Measurements from ENCODE around the gene KCNH2. TPM values are rescaled to one million over a fixed set of nuclear protein-coding genes. Genes with fewer than 3 reads are reported as not detected.
"Not testable (repeated sequence)": the region's sequence is repeated elsewhere in the genome, so short reads cannot be mapped to it uniquely, and the experiment has no call there.

Gene KCNH2, protein sequence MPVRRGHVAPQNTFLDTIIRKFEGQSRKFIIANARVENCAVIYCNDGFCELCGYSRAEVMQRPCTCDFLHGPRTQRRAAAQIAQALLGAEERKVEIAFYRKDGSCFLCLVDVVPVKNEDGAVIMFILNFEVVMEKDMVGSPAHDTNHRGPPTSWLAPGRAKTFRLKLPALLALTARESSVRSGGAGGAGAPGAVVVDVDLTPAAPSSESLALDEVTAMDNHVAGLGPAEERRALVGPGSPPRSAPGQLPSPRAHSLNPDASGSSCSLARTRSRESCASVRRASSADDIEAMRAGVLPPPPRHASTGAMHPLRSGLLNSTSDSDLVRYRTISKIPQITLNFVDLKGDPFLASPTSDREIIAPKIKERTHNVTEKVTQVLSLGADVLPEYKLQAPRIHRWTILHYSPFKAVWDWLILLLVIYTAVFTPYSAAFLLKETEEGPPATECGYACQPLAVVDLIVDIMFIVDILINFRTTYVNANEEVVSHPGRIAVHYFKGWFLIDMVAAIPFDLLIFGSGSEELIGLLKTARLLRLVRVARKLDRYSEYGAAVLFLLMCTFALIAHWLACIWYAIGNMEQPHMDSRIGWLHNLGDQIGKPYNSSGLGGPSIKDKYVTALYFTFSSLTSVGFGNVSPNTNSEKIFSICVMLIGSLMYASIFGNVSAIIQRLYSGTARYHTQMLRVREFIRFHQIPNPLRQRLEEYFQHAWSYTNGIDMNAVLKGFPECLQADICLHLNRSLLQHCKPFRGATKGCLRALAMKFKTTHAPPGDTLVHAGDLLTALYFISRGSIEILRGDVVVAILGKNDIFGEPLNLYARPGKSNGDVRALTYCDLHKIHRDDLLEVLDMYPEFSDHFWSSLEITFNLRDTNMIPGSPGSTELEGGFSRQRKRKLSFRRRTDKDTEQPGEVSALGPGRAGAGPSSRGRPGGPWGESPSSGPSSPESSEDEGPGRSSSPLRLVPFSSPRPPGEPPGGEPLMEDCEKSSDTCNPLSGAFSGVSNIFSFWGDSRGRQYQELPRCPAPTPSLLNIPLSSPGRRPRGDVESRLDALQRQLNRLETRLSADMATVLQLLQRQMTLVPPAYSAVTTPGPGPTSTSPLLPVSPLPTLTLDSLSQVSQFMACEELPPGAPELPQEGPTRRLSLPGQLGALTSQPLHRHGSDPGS
- 0.09 TPM for polyA plus RNA-seq (2012; ENCODE audit: low read depth, missing spikeins)

- DNase-seq (ENCODE audit: insufficient read length, low spot score) (no peak), FAIRE-seq (no peak)
- TF ChIP-seq SPI1 (IDR thresholded peaks at IDR 0.05; ENCODE audit: low read depth, low read length) (no peak), PAX5 (IDR thresholded peaks at IDR 0.05; ENCODE audit: insufficient read depth, low read length, severe bottlenecking) (no peak), TAF1 (IDR thresholded peaks at IDR 0.05; ENCODE audit: low read depth, low read length) (no peak), POU2F2 (IDR thresholded peaks at IDR 0.05; ENCODE audit: low read depth, low read length) (no peak), POLR2AphosphoS5 (IDR thresholded peaks at IDR 0.05; ENCODE audit: low read depth, low read length) (no peak), POLR2A (IDR thresholded peaks at IDR 0.05; ENCODE audit: low read depth, low read length) (no peak)
Observed at GRCh38 chr7:150978126-150978789, at the start of gene KCNH2. TSS of gene KCNH2 (minus strand) at chr7:150978321. CDS start at chr7:150977913, 408 bp downstream.

GRCh38 chr7:151027728-151028130 is 49.6 kb upstream of the KCNH2 start:
- FAIRE-seq; DNase-seq (ENCODE audit: insufficient read length, low spot score): not testable (repeated sequence)

- not testable (repeated sequence) for DNase-seq (ENCODE audit: insufficient read length, low spot score); FAIRE-seq
Observed at GRCh38 chr7:151026771-151027727, 48.9 kb upstream of the KCNH2 start.

DNA sequence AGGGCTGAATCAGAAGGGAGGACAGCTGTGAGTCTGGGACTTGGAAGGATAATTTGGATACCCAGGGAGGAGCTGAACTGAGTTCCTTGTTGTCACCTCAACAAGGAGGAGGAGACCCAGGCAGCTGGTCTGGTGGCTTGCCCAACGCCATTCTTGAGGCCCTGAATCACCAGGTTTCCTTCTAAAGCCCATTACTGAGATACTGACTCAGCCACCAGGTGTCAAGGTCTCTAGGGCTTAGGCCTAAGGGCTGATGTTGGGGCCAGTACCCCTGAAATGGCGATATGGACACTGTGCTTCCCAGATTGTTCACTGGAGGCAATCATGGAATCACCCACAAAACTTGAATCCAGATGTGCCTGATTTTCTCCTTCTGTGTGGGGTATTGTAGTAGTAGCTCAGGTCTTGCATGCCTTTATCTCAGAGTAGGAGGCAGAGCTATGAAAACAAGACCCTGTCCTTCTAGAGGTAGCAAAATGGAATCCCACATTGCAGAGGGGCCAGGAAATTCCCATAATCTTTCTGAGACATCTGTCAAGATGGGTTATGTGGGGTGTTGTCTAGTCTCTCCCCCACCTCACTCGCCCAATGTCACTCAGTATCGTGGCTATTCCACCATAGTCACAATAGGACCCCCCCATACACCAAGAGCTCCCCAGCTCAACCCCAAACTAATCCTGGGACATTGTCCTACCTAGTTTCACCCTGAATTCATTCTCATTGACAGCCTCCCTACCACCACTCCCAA is 48.0 kb upstream of the KCNH2 start:
- FAIRE-seq = no peak
- DNase-seq (ENCODE audit: insufficient read length, low spot score) = no peak
- TF ChIP-seq POLR2A (IDR thresholded peaks at IDR 0.05; ENCODE audit: low read depth, low read length) (no peak), POLR2AphosphoS5 (IDR thresholded peaks at IDR 0.05; ENCODE audit: low read depth, low read length) (no peak), SPI1 (IDR thresholded peaks at IDR 0.05; ENCODE audit: low read depth, low read length) (no peak), POU2F2 (IDR thresholded peaks at IDR 0.05; ENCODE audit: low read depth, low read length) (no peak), PAX5 (IDR thresholded peaks at IDR 0.05; ENCODE audit: insufficient read depth, low read length, severe bottlenecking) (no peak), TAF1 (IDR thresholded peaks at IDR 0.05; ENCODE audit: low read depth, low read length) (no peak)

- TF ChIP-seq POLR2AphosphoS5 (IDR thresholded peaks at IDR 0.05; ENCODE audit: low read depth, low read length) = no peak
- TF ChIP-seq PAX5 (IDR thresholded peaks at IDR 0.05; ENCODE audit: insufficient read depth, low read length, severe bottlenecking) = no peak
- TF ChIP-seq SPI1 (IDR thresholded peaks at IDR 0.05; ENCODE audit: low read depth, low read length) = no peak
- TF ChIP-seq POU2F2 (IDR thresholded peaks at IDR 0.05; ENCODE audit: low read depth, low read length) = no peak
- no peak for TF ChIP-seq TAF1 (IDR thresholded peaks at IDR 0.05; ENCODE audit: low read depth, low read length)
- TF ChIP-seq POLR2A (IDR thresholded peaks at IDR 0.05; ENCODE audit: low read depth, low read length) = no peak
- FAIRE-seq (no peak), DNase-seq (ENCODE audit: insufficient read length, low spot score) (no peak)
Observed at GRCh38 chr7:151024435-151025056, 46.4 kb upstream of the KCNH2 start, which contains the start of gene ATG9B. TSS of gene ATG9B (minus strand) at chr7:151024494. CDS start at chr7:151024423, 71 bp downstream.

DNA sequence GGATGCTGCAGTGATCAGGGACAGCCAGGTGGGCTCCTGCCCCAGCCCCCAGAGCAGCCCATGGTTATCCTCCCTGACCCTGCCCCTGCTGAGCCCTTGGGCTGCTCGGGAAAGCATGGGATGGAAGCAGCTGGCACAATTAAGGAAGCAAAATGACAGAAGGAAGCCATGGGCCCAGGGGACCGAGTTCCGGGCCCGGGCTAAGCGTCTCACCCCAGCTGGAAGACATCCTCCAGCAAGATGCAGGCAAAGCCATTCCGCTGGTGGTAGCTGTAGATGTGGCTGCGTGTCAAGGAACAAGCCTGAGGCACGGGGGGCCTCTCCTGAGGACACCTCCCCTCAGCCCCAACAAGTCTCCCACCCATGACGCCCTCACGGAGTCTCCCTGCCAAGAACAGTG is 45.1 kb upstream of the KCNH2 start:
- FAIRE-seq (no peak), DNase-seq (ENCODE audit: insufficient read length, low spot score) (no peak)
- TF ChIP-seq POLR2AphosphoS5 (IDR thresholded peaks at IDR 0.05; ENCODE audit: low read depth, low read length) = no peak
- TF ChIP-seq POLR2A (IDR thresholded peaks at IDR 0.05; ENCODE audit: low read depth, low read length) = no peak
- TF ChIP-seq PAX5 (IDR thresholded peaks at IDR 0.05; ENCODE audit: insufficient read depth, low read length, severe bottlenecking) = no peak
- TF ChIP-seq TAF1 (IDR thresholded peaks at IDR 0.05; ENCODE audit: low read depth, low read length) = no peak
- TF ChIP-seq SPI1 (IDR thresholded peaks at IDR 0.05; ENCODE audit: low read depth, low read length) = no peak
- no peak for TF ChIP-seq POU2F2 (IDR thresholded peaks at IDR 0.05; ENCODE audit: low read depth, low read length)

DNA sequence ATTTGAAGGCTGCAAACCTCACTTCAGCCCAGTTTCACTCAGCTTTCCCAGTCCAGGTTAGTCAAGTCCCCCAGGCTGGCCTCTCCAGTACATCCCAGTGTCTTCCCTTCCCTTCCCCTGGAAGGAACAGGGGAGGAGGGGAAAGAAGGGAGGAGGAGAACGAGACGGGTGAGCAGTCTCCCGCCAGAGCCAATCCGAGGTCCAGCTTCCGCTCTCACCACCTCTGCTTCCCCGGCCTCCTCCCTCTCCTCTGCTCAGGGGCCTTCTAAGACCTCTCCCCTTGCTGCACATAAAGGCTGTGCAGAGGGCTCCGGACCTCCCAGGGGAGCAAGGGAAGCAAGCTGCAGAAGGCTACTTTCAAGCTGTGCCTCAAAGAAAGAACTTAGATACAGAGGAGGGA is 42.1 kb upstream of the KCNH2 start:
- FAIRE-seq (no peak), DNase-seq (ENCODE audit: insufficient read length, low spot score) (no peak)

More for the DNA sequence above, 42.1 kb upstream of the KCNH2 start:
- TF ChIP-seq SPI1 (IDR thresholded peaks at IDR 0.05; ENCODE audit: low read depth, low read length) (no peak), POLR2A (IDR thresholded peaks at IDR 0.05; ENCODE audit: low read depth, low read length) (no peak), TAF1 (IDR thresholded peaks at IDR 0.05; ENCODE audit: low read depth, low read length) (no peak), PAX5 (IDR thresholded peaks at IDR 0.05; ENCODE audit: insufficient read depth, low read length, severe bottlenecking) (no peak), POU2F2 (IDR thresholded peaks at IDR 0.05; ENCODE audit: low read depth, low read length) (no peak), POLR2AphosphoS5 (IDR thresholded peaks at IDR 0.05; ENCODE audit: low read depth, low read length) (no peak)
